ENCODE data around the gene HOXB5. TPM values are rescaled to one million over a fixed set of nuclear protein-coding genes. Genes with fewer than 3 reads are reported as not detected.

Gene HOXB5
- total RNA-seq, 1 experiment from 2014 or later = 19.8 TPM

DNA sequence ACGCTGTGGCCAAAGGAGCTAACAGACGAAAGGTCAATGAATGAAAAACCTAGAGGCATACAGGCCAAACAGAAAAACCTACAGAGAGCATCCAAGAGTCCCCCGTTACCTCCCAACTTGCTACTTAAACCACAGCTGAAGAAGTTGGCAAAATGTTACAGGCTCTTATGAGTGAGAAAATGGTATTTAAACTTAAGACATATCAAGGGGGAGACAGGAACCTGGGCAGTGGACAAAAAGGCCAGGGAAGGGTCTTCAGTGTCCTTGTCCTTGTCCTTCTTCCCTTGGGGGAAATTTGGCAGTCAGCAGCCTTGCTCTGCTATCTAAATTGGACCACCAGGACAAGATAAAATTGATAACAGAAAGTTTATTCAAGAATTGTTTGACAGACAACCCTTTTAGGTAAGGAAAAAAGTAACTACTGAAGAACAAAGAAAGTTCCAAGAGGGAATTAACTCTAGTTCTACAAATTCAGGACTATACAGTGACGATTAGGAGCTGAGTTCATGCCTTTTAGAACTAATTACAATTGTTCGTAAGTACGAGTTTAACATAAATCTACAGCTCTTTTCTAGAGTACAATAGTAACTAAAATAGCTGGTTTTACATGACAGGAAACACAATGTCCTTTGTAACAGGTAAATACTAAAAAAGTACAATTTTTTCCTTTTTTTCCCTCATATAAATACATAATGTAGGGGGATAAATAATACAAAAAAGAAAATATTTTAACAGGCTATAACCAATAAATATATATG lies 44.9 kb downstream of the HOXB5 start:
- Histone ChIP-seq H2AFZ (ENCODE audit: low read depth, low read length, poor library complexity, severe bottlenecking) (no peak overlapping the region), H3K9me2 (ENCODE audit: insufficient read depth) (no peaks in the 10 kb centered on the region), H3K9ac (ENCODE audit: low read length) (no peak overlapping the region), H3K4me1 (ENCODE audit: control insufficient read depth in 1 of 2, insufficient read depth in 2 of 2, low read length in 2 of 2) (peaks cover 0 to 7% of the 10 kb centered on the region in 2 experiments; a peak in 2 of 4 replicates), H3K36me3 (ENCODE audit: control insufficient read depth in 1 of 2, insufficient read depth in 2 of 2, low read length in 2 of 2) (peaks cover 0 to 4% of the 10 kb centered on the region in 2 experiments; a peak in 1 of 4 replicates), H3K9me3 (ENCODE audit: control insufficient read depth in 1 of 2, insufficient read depth in 1 of 2, low read depth in 1 of 2, low read length in 2 of 2) (no peaks in the 10 kb centered on the region), H4K20me1 (ENCODE audit: insufficient read depth) (no peaks in the 10 kb centered on the region), H3K27ac (ENCODE audit: low read depth, low read length) (no peak overlapping the region), H3K4me3 (replicated peaks in 1 of 2; ENCODE audit: low read depth in 1 of 2, low read length in 2 of 2) (no peak overlapping the region), H3K4me2 (ENCODE audit: low read length) (no peak overlapping the region), H3K27me3 (ENCODE audit: insufficient read depth, low read length) (no peaks in the 10 kb centered on the region), H3K79me2 (ENCODE audit: insufficient read depth, low read length) (no peaks in the 10 kb centered on the region)
- intact Hi-C loops (cut with micrococcal nuclease) = no loop called here
- DNase-seq (ENCODE audit: low read depth, low spot score) (no peak), ATAC-seq (no peak)
- RAD21 ChIA-PET (ENCODE audit: low non-redundant PET in 1 of 2, low total read pairs in 2 of 2, uncharacterized antibody in 2 of 2, unreplicated experiment in 2 of 2) = no interaction called here
- TF ChIP-seq SP1 (IDR thresholded peaks at IDR 0.05; ENCODE audit: low read depth) (no peak), POLR2A (IDR thresholded peaks at IDR 0.05; ENCODE audit: borderline replicate concordance, extremely low read depth, insufficient read depth, insufficient read length) (no peak), RAD21 (IDR thresholded peaks at IDR 0.05; ENCODE audit: low read depth) (no peak), FOSL1 (IDR thresholded peaks at IDR 0.05; ENCODE audit: low read depth) (no peak), ZFX (IDR thresholded peaks at IDR 0.05) (no peak), ELF1 (IDR thresholded peaks at IDR 0.05; ENCODE audit: borderline replicate concordance, low read depth) (no peak), YY1 (IDR thresholded peaks at IDR 0.05; ENCODE audit: extremely low read depth, insufficient replicate concordance, low read depth, low read length) (no peak), JUND (IDR thresholded peaks at IDR 0.05) (no peak), EZH2 (IDR thresholded peaks at IDR 0.05) (no peak), CEBPB (IDR thresholded peaks at IDR 0.05; ENCODE audit: low read depth) (no peak), SRF (IDR thresholded peaks at IDR 0.05; ENCODE audit: low read depth) (no peak), EZH2phosphoT487 (IDR thresholded peaks at IDR 0.05; ENCODE audit: borderline replicate concordance) (no peak), TCF7L2 (IDR thresholded peaks at IDR 0.05; ENCODE audit: borderline replicate concordance, extremely low read depth, insufficient read depth, insufficient read length) (no peak), EGR1 (IDR thresholded peaks at IDR 0.05; ENCODE audit: low read depth) (no peak), SIN3A (IDR thresholded peaks at IDR 0.05; ENCODE audit: low read depth) (no peak), ZNF274 (IDR thresholded peaks at IDR 0.05; ENCODE audit: low read depth, low read length) (no peak)
- TF ChIP-seq, protein P1, sequence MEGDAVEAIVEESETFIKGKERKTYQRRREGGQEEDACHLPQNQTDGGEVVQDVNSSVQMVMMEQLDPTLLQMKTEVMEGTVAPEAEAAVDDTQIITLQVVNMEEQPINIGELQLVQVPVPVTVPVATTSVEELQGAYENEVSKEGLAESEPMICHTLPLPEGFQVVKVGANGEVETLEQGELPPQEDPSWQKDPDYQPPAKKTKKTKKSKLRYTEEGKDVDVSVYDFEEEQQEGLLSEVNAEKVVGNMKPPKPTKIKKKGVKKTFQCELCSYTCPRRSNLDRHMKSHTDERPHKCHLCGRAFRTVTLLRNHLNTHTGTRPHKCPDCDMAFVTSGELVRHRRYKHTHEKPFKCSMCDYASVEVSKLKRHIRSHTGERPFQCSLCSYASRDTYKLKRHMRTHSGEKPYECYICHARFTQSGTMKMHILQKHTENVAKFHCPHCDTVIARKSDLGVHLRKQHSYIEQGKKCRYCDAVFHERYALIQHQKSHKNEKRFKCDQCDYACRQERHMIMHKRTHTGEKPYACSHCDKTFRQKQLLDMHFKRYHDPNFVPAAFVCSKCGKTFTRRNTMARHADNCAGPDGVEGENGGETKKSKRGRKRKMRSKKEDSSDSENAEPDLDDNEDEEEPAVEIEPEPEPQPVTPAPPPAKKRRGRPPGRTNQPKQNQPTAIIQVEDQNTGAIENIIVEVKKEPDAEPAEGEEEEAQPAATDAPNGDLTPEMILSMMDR (IDR thresholded peaks at IDR 0.05 in 2 of 3, conservative IDR thresholded peaks at IDR 0.05 in 1 of 3; ENCODE audit: borderline replicate concordance in 1 of 3, insufficient read depth in 1 of 3, low read depth in 2 of 3, low read length in 2 of 3) = no peak
- TF ChIP-seq, protein P2, sequence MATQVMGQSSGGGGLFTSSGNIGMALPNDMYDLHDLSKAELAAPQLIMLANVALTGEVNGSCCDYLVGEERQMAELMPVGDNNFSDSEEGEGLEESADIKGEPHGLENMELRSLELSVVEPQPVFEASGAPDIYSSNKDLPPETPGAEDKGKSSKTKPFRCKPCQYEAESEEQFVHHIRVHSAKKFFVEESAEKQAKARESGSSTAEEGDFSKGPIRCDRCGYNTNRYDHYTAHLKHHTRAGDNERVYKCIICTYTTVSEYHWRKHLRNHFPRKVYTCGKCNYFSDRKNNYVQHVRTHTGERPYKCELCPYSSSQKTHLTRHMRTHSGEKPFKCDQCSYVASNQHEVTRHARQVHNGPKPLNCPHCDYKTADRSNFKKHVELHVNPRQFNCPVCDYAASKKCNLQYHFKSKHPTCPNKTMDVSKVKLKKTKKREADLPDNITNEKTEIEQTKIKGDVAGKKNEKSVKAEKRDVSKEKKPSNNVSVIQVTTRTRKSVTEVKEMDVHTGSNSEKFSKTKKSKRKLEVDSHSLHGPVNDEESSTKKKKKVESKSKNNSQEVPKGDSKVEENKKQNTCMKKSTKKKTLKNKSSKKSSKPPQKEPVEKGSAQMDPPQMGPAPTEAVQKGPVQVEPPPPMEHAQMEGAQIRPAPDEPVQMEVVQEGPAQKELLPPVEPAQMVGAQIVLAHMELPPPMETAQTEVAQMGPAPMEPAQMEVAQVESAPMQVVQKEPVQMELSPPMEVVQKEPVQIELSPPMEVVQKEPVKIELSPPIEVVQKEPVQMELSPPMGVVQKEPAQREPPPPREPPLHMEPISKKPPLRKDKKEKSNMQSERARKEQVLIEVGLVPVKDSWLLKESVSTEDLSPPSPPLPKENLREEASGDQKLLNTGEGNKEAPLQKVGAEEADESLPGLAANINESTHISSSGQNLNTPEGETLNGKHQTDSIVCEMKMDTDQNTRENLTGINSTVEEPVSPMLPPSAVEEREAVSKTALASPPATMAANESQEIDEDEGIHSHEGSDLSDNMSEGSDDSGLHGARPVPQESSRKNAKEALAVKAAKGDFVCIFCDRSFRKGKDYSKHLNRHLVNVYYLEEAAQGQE (IDR thresholded peaks at IDR 0.05; ENCODE audit: low read depth) = no peak
- TF ChIP-seq, protein P3, sequence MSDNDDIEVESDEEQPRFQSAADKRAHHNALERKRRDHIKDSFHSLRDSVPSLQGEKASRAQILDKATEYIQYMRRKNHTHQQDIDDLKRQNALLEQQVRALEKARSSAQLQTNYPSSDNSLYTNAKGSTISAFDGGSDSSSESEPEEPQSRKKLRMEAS (IDR thresholded peaks at IDR 0.05) = no peak
- TF ChIP-seq, protein P4, sequence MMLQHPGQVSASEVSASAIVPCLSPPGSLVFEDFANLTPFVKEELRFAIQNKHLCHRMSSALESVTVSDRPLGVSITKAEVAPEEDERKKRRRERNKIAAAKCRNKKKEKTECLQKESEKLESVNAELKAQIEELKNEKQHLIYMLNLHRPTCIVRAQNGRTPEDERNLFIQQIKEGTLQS (IDR thresholded peaks at IDR 0.05) = no peak
- CTCF ChIA-PET = no interaction called here
- POLR2A ChIA-PET = no interaction called here
- no TSS peak for BruUV-seq (replicated peaks)

Data from HCT116 (cell line).